Progenitor cell of endocrine pancreas (in vitro differentiated cells): ENCODE data around the gene RACK1. TPM values are rescaled to one million over a fixed set of nuclear protein-coding genes. Genes with fewer than 3 reads are reported as not detected.

Source experiments
- DNase-seq: peaks from one replicate; pipeline ENCODE4 v3.0.0; 2021; ENCODE audit warnings: low spot score; ENCODE audit not compliant: unreplicated experiment
- H3K27ac Mint-ChIP-seq: 2 replicates; pipeline ENCODE4 v1.8.0; 2021; ENCODE audit warnings: mild to moderate bottlenecking, moderate library complexity, mixed read lengths
- H3K27me3 Mint-ChIP-seq: 2 replicates; pipeline ENCODE4 v1.8.0; 2021; ENCODE audit warnings: mixed read lengths
- H3K36me3 Mint-ChIP-seq: 2 replicates; pipeline ENCODE4 v1.8.0; 2022; ENCODE audit warnings: mixed read lengths; ENCODE audit not compliant: insufficient read depth
- H3K4me1 Mint-ChIP-seq: 2 replicates; pipeline ENCODE4 v1.8.0; 2021; ENCODE audit warnings: low read depth, mixed read lengths
- H3K4me3 Mint-ChIP-seq: 2 replicates; pipeline ENCODE4 v1.8.0; 2021; ENCODE audit warnings: low read depth, mild to moderate bottlenecking, moderate library complexity, mixed read lengths
- H3K9me3 Mint-ChIP-seq: 2 replicates; pipeline ENCODE4 v1.8.0; 2021; ENCODE audit warnings: low read depth, mixed read lengths
- total RNA-seq: library from RNA; stranded (reverse); gene quantifications from 2 replicates; pipeline ENCODE4 v1.2.1, GENCODE V29; 2021
- TF ChIP-seq, protein P1 (sequence below): fragments of 200-600 bp; sonication (generic); IDR thresholded peaks from one replicate; pipeline ENCODE4 v1.5.0; 2021; ENCODE audit warnings: antibody characterized with exemption, mild to moderate bottlenecking; ENCODE audit not compliant: unreplicated experiment

RACK1 gene
- total RNA-seq, 1 donor from 2014 or later = 1,855 TPM

DNA sequence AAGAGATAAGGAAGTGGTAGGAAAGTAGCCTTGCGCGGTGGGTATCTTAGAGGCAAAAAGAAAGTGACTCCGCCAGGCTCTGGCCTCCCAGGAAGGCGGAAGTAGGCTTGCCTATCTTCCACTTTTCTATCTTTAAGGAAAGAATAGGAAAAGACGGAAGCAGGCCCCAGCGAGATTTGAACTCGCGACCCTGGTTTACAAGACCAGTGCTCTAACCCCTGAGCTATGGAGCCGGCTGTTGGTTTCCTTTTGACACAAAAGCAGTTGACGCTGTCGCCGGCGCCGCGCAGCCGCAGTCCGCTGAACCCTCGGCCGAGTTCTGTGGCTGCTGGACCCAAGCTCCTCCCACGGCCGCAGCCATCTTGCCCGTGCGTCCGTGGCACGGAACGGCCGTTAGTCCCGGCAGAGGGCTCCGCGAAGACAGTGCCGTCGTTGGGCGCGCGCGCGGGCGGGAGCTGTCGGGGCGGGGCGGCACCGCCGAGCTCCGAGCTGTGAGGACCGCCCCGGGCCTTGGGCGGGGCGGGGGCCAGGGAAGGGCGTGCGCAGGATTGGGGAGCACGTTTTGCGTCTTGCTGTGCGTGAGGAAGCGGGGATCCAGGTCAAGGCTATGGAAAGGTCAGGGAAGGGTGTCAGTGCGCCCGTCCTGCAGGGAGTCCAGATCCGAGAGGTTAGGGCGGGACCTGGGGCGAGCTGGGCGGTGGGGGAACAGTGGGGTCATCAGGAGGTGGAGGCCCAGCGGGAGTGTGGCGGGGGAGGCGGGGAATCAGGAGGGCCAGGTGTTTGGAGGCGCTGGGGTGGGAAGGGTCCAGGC is 52.0 kb downstream of the RACK1 start:
- Mint-ChIP-seq H3K4me1 (peaks cover 8% of the 10 kb centered on the region), H3K4me3 (peak overlapping the region; percentile 87), H3K27ac (peak overlapping the region; percentile 99), H3K27me3 (peaks cover 15% of the 10 kb centered on the region), H3K9me3 (no peaks in the 10 kb centered on the region), H3K36me3 (peaks cover 1% of the 10 kb centered on the region)
- TF ChIP-seq, protein P1, sequence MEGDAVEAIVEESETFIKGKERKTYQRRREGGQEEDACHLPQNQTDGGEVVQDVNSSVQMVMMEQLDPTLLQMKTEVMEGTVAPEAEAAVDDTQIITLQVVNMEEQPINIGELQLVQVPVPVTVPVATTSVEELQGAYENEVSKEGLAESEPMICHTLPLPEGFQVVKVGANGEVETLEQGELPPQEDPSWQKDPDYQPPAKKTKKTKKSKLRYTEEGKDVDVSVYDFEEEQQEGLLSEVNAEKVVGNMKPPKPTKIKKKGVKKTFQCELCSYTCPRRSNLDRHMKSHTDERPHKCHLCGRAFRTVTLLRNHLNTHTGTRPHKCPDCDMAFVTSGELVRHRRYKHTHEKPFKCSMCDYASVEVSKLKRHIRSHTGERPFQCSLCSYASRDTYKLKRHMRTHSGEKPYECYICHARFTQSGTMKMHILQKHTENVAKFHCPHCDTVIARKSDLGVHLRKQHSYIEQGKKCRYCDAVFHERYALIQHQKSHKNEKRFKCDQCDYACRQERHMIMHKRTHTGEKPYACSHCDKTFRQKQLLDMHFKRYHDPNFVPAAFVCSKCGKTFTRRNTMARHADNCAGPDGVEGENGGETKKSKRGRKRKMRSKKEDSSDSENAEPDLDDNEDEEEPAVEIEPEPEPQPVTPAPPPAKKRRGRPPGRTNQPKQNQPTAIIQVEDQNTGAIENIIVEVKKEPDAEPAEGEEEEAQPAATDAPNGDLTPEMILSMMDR = no peak
- peak; percentile 97 for DNase-seq

DNA sequence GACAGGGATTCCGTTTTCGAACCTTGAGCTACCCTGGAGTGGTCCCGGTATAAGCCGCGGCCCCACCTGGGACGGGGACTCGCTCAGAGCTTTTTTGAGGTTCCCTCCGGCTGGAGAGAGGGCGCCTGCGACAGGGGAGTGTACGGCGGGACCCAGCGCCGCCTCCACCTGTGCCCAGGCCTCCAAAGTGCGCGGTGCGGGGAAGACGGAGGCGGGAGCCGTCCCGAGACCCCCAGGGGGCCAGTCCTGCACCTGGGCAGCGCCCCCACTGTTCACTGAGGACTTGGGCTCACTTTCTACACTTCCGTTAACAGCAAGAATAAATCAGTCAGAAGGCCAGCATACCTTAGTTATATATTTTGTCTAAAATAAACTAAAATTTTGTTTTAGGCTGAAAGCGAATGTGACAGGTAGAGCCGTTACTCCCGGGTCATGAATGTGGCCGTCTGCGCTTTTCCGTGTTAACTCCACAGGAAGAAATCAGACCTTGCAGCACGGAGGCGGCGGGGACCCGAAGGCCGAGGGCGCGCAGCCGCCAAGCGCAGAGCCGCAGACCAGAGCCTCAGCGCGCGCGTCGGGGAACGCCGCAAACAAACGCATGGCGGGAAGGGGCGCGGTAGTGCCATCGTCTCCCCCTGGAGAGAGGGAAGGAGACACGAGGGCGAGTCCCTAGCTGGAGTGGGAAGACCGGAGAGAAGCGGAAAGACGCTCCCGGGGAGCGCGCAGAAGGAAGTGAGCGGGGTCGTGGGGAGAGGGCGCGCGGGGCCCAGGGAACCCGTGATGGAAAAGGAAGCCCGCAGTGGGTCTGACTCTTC is 52.8 kb downstream of the RACK1 start:
- H3K27me3 Mint-ChIP-seq = peaks cover 15% of the 10 kb centered on the region
- H3K4me1 Mint-ChIP-seq = peaks cover 8% of the 10 kb centered on the region
- H3K36me3 Mint-ChIP-seq = peaks cover 1% of the 10 kb centered on the region
- peak overlapping the region; percentile 87 for H3K4me3 Mint-ChIP-seq
- peak overlapping the region; percentile 99 for H3K27ac Mint-ChIP-seq
- DNase-seq = peak; percentile 43
- H3K9me3 Mint-ChIP-seq = no peaks in the 10 kb centered on the region
- TF ChIP-seq, protein P1 = peak; percentile 49

DNA sequence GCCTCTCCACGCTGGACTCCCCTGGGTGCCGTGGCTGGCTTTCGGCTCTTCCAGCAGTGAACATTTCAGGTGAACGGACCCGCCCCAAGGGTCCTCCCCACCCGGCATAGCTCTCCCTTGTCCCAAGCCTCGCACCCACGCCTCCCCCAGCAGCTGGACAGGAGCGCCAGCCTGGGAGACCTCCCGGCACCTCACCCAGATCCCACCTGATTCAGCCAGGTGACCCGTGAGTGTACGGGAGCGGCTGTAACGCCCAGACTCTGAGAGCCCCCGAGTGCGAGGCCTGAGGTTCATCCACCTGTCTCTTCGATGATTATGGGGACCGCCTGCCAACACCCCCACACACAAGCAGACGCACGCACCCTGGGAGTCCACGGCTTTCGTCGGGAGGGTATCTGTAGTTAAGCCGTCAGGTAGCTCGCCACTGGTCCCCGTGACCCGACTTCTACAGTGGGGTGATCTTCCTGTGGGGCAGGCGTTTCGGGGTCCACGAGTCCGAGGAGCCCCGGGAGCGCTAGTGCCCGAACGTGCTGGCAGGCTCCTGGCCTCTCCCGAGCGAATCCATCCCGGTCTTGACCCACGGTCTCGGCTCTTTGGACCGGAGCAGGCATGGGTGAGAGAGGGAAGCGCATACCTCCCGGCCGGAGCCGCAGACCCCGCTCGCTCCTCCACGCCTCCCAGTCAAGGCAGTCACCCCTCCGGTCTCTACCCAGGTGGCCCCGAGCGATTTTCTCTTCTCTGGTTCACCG is 53.6 kb downstream of the RACK1 start:
- TF ChIP-seq, protein P1 = no peak
- peak; percentile 22 for DNase-seq
- H3K9me3 Mint-ChIP-seq = no peaks in the 10 kb centered on the region
- H3K4me3 Mint-ChIP-seq = peak overlapping the region; percentile 87
- peaks cover 1% of the 10 kb centered on the region for H3K36me3 Mint-ChIP-seq
- H3K4me1 Mint-ChIP-seq = peaks cover 8% of the 10 kb centered on the region
- H3K27ac Mint-ChIP-seq = peak overlapping the region; percentile 99
- H3K27me3 Mint-ChIP-seq = peaks cover 15% of the 10 kb centered on the region

DNA sequence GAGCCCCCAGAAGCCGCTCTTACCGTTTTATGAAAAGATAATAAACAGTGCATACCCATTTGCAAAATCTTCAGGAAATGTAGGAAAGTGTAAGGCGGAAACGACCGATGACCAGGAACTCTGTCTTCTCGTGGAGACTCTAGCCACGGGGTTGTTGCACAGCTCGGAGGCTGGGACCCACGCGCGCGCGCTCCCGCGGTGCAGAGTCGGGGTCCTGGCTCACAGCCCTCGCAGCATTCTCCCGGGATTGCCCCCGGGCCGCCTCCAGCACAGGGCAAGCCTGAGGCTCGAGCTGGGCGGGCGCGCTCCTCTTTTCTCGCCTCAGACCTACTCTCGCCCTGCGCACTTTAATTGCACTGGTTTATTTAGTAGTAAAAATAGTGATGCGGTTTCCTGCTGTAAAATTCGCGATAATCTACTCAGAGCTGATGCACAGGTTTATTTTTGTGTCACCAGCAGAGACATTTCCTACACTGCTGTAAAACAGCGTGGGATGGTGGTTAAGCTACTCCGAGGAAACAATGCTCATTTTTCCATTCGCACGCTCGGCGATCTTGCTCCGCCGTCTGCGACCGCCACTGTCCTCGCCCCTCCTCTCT is 54.2 kb downstream of the RACK1 start:
- H3K27me3 Mint-ChIP-seq = peaks cover 15% of the 10 kb centered on the region
- peaks cover 8% of the 10 kb centered on the region for H3K4me1 Mint-ChIP-seq
- DNase-seq = no peak
- H3K27ac Mint-ChIP-seq = peak overlapping the region; percentile 99
- peak overlapping the region; percentile 87 for H3K4me3 Mint-ChIP-seq
- peaks cover 1% of the 10 kb centered on the region for H3K36me3 Mint-ChIP-seq
- no peaks in the 10 kb centered on the region for H3K9me3 Mint-ChIP-seq
- TF ChIP-seq, protein P1 = no peak
